Neural progenitor cell (in vitro differentiated cells): ENCODE results near the gene ERICH6.

Experiments used
- CTCF ChIP-seq: fragments of 200-600 bp; sonication (generic); IDR thresholded peaks from 2 replicates; pipeline ENCODE4 v1.5.1; 2017; ENCODE audit warnings: antibody characterized with exemption, mild to moderate bottlenecking
- EZH2 ChIP-seq: fragments of 200-600 bp; sonication (generic); IDR thresholded peaks from 2 replicates; pipeline ENCODE4 v1.6.1; 2017; ENCODE audit warnings: antibody characterized with exemption, mild to moderate bottlenecking, moderate library complexity
- EZH2phosphoT487 ChIP-seq: fragments of 200-600 bp; sonication (generic); IDR thresholded peaks from 2 replicates; pipeline ENCODE4 v1.6.1; 2017; ENCODE audit warnings: antibody characterized with exemption

- TF ChIP-seq CTCF (no peak), EZH2 (no peak), EZH2phosphoT487 (no peak)
These were observed 40.3 kb downstream of the ERICH6 start for GRCh38 chr3:150663461-150663860.
